Stromal cell of bone marrow (primary cell): ENCODE measurements around the gene NAP1L4.

Source experiments
- DNase-seq: peaks from one replicate; pipeline ENCODE4 v3.0.0-alpha.2; 2012; ENCODE audit warnings: low read depth

The NAP1L4 gene

DNA sequence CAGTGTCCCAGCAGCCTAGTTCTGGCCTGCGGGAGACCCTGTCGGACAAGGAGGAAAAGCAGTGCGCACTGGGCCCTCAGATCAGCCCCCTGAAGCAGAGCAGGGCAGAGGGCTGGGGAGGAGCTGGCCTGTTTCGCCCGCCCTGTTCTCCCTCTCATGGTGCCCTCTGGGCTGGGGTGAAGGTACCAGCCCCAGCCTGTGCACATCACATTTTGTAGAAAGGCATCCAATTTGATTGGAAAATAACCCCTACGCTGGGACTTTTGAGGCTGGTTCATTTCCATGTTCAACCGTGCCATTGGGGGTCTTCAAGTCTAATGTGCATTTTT is 832 bp upstream of the NAP1L4 start:
- no peak for DNase-seq

DNA sequence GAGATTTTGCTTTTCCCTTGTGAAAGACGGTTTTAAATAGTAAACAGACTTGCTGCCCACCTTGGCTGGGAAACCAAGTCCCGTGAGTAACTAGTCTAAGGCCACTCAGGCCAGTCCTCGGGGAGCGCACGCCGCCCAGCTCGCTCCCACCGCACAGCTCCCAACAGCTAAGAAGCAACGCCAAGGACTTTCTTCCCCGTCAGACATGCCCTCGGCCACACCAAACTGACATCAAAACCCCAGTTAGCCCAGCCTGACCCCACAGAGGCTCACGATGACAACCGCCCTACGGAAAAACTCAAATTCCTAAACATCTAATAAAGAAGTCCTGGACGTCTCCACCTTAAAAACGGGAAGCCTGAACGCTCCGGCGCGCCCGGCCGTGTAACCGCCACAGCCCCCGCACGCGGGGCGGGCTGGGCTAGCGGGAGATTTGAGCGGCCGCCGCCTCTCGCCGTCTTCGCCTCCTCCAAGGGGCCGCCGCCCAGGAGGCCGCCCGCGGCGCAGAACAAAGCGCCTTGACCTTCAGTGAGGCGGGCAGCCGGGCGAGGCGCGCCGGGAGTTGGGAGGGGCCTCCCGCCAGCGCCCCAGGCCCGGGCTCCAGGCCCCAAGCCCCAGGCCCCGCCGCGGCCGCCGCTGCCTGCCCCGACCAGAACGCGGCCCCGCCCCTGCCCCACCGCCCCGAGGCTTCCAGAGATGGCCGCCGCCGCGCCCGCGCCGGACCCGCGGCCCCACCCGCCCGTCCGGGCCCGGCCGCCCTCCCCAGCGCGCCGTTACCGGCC is 486 bp downstream of the NAP1L4 start:
- peak; percentile 27 for DNase-seq

- no peak for DNase-seq
These were observed 1.3 kb downstream of the NAP1L4 start for GRCh38 chr11:2990617-2991451.

DNA sequence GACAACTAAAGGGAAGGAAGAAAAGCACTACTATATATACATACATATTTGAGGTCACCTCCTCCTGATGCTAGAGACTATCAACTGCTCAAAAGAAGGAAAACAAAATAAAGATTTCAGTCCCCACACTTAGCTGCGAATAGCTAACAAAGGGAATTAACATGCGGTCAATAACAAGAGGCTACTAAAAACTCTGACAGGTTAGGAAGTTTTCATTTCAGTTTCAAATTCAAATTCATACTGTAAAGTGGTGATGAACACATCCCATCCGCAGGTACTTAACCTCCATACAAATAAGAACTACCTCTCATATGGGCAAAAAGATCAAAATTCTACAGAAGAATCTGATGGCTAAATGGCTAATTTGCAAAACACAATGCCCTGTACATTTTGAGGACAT is 2.6 kb downstream of the NAP1L4 start:
- DNase-seq: no peak

DNA sequence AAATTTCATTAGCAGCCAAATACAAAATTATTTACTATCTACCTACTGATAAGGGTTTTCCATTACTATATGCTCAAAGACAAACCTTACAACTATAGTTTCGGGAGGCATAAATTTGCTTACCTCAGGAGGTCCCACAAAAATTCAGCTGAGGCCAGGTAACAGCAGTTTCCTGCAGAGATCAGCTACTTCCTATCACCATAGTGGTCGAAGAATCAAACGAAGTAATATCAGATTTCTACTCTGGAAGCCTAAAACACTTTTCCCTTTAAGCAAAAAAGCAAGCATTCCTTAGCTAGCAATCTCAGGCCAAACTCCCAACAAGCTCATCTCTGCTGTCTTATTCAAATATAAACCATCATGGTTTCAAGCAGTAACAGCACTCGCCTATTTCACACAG is 3.1 kb downstream of the NAP1L4 start:
- no peak for DNase-seq

- DNase-seq: no peak
These were observed 4.0 kb downstream of the NAP1L4 start for GRCh38 chr11:2987881-2988861.

GRCh38 chr11:2983908-2984307 is 8.2 kb downstream of the NAP1L4 start:
- no peak for DNase-seq

DNA sequence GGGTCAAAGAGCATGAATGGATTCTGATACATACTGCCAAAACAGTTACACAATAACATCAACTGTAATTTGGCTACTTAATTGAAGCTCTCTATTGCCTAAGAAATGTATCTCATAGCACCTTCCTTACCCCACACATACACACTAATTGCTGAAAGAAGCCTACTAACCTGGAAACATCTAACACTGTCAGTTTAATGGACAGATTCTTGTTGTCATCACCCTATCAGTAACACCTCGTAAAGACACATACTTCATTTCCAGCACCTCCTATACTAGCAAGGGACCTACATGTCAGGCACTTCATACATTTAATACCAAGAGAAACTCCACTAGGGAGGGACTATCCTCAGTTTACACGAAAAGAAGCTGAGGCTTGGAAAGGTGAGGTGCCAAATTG is 9.9 kb downstream of the NAP1L4 start:
- no peak for DNase-seq

GRCh38 chr11:2981130-2981529 is 11.0 kb downstream of the NAP1L4 start:
- DNase-seq: no peak

DNA sequence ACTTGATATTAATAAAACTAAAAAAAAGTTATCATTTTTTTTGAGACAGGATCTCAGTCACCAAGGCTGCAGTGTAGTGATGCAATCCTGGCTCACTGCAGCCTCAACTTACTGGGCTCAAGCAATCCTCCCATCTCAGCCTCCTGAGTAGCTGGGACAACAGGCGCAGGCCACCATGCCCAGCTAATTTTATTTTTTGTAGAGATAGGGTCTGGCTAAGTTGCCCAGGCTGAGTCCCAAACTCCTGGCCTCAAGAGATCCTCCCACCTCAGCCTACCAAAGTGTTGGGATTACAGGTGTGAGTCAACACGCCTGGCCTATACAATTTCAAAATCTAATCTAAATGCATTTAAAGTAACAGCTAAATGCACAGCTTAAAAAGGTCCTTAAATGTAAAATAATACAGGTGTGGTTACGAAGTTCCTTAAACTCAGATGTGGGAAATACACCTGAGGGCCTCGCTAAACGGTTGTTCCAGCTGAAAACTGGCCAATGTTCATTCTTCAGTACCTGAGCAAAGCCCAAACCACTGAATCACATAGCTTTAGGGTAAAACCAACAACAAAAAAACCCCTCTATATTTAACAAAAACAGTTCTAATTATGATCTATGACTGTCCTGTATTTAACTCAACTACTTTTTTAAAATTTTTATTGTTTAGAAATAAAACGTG is 11.8 kb downstream of the NAP1L4 start:
- no peak for DNase-seq

- DNase-seq: no peak
These were observed 15.0 kb downstream of the NAP1L4 start for GRCh38 chr11:2977113-2977512.

DNA sequence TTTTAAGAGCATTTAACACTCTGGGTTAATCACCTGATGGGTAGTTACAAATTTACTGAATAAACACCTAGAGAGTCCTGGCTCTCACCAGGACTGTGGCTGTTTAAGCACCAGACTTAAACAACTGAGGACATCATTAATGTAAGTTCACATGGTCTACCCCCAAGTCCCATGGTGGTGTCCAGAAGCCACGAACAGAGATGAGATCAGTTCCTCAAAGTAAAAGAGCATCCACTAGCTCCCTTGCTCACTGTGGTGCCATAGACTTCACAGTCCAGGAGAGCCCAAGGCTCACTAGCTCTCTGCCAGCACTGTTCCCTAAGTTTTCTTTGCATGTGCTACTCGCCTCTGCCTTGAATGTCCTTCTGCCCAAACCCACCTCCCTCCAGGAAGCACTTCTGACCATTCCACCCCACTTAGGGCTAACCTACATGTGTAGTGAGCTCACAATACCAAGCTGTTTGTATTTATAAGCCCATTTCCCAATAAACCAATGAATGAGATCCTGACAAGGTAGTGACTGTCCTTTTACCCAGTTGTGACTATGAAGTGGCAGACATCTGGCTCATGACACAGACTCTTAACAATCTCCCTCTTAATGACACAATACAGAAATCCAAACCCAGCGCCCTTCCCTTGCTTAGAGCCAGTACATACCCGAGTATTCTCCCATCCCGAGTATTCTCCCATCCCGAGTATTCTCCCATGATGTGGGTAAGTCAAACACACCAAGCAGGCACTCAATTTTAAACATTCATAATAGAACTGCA is 15.7 kb downstream of the NAP1L4 start:
- DNase-seq: no peak

GRCh38 chr11:2975594-2975993 is 16.5 kb downstream of the NAP1L4 start:
- no peak for DNase-seq

DNA sequence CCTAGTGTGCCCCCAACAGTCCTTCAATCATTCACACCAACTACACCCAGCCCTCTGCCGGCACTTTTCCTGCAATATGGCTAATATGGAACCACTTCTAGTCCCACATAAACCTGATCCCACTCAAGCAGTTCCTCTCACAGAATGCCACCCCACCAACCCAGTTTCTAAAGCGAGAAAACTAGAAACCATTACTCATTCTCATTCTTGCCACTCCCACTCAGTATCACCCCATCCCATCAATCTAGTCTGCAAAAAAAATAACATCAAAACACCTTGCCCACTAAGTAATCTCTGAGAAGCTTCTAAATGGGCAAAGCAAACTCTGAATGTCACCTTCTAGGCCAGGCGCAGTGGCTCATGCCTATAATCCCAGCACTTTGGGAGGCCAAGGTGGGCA is 17.9 kb downstream of the NAP1L4 start:
- no peak for DNase-seq

DNA sequence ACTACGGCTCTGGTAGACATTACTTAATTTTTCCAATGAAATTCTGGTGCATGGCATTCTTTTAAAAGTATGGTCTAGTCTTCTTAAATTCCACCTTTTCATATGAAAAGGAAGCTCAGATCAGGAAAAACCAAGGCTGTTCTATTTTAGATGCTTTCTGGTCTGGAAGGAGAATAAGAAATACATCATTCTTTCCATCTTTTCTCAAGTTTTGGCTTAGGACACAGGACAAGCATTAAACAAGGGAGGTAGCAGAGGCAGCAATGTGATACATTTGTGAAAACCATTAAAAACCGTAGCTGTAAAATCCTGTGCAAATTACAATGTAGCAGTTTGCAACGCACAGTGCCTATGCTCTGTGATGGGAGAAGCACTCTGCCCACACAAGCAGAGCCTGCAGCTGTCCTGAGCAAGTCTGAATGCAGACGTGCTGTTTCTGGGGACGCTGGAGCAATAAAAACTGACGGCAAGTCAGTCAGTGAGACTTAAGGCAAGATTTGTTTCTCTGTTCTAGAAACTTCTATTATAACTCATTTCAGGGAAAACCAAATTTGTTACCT is 23.7 kb downstream of the NAP1L4 start:
- no peak for DNase-seq

- DNase-seq: no peak
These were observed 27.3 kb downstream of the NAP1L4 start for GRCh38 chr11:2964782-2965181.

GRCh38 chr11:2963761-2964160 is 28.4 kb downstream of the NAP1L4 start:
- no peak for DNase-seq

GRCh38 chr11:2963112-2963754 is 28.9 kb downstream of the NAP1L4 start:
- no peak for DNase-seq

- no peak for DNase-seq
These were observed 31.0 kb downstream of the NAP1L4 start for GRCh38 chr11:2961080-2961479.

DNA sequence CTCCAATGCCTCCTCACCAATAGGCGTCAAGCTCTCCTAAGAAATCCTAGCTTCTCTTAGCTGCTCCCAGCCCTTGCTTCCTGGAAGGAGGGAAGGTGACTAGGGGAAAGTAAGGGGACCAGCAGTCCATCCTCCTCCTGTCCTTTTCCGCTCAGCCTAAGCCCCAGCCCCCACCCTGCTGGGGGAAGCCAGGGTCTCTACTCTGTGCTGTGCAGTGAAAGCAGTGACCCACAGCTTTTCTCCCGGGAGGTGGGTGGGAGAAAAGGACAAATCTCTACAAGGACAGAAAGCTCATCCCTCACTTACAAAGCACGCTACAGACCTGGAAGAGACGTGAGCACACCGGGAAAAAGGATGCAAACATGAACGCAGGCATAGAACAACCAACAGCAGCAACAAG is 32.0 kb downstream of the NAP1L4 start:
- DNase-seq: no peak
